HG02642 (cell line): ENCODE results near the gene SHPK.

Experiments
- ATAC-seq: cut with Tn5 transposase; IDR thresholded peaks from one replicate; pipeline ENCODE4 v1.9.1; 2021; ENCODE audit warnings: mild to moderate bottlenecking; ENCODE audit not compliant: unreplicated experiment, poor library complexity

The SHPK gene

DNA sequence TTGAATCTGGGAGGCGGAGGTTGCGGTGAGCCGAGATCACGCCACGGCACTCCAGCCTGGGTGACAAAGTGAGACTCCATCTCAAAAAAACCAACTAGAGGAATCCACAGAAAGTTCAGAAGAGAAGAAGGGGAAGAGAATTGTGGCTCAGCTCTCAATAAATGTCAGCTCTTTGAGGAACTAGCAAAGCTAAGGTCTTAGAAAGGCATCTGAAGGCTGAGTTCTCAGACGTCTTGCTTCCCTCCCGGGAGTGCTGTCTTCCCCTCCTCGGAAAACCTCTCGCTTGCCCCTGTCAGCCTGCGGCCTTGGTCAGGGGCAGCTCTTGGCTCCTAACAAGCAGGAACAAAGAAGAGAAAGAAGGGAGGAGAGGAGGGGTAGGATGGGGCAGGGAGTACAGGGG is 5.3 kb downstream of the SHPK start:
- no peak for ATAC-seq

DNA sequence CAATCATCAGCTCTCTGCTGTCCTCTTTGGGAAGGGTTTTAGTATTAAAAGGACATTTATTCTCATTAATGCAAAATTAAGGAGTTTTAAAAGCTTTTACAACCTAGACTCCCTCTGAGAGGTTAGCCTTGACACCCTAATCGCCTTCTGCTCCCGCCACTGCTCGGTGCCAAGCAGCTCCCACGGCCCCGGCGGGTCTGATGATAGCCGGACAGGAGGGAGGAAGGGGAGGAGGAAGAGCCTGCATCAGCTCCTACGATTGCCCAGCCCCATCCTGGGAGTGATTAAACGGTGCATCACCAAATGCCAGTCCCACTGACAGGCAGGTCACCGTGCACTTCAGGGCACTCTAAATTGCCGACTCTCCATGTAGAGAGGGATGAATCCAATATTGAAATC is 8.3 kb downstream of the SHPK start:
- ATAC-seq = no peak

DNA sequence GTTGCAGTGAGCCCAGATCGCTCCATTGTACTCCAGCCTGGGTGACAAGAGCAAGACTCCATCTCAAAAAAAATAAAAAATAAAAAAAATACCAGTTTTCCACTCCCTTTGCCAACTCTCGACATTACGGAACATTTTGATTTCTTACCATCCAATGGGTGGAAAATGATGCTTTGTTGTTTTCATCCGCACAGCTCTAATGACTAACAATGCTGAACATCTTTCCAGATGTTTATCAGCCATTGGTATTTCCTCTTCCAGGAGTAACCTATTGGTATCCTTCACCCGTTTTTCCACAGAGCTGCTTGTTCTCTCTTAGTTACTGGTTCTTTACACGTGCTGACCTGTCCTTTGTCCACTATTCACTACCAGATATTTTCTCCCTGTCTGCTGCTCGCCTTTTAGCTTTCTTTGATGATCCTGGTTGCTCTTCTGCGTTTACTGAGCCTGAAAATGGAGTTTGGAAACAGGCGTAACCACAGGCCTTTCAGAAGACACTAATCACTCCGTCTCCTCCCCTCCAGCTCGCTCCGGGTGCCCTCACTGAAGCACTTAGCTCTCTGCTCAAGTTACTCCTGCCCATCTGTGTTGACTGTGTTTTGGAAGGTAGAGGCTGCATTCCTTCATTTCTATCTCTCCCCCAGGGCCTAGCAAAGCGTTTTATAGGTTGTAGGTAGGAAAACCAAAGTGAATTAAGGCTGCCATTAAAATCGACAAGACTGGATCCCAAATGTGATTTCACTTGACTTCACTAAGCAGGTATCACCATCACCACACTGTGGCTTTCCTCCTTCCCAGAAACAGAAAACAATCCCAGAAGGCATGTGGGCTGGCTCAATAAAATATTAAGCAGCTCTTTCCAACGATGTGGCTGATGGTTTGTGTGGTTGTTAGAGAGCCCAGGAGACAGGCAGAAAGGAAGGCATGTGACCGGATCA is 8.9 kb downstream of the SHPK start:
- no peak for ATAC-seq

DNA sequence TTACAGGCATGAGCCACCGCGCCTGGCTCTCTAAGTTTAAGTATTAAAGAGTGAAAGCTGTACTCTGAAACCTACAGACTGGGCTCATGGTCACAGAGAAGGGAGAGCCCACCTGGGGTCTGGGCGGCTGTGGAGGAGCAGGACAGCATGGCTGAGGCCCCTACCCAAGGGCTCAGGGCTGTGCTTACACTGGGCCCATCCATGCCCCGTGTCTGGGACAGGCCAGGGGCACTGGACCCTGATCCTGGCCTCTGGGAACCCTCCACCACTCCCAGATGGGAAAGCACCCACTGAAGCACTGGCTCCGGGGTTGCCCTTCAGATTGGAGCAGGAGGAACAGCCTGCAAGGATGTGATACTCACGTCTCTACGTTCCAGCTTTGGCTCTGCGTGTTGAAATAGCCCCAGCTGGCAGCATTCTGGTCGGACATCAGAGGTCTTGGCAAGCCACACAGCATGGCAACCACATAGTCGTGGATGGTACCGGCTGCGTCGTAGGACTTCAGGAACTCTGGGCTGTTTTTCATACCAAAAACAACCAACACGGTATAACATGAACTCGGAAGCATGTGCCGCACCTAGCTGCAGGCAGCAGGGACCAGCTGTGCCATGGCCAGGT is 13.0 kb downstream of the SHPK start:
- ATAC-seq = no peak

DNA sequence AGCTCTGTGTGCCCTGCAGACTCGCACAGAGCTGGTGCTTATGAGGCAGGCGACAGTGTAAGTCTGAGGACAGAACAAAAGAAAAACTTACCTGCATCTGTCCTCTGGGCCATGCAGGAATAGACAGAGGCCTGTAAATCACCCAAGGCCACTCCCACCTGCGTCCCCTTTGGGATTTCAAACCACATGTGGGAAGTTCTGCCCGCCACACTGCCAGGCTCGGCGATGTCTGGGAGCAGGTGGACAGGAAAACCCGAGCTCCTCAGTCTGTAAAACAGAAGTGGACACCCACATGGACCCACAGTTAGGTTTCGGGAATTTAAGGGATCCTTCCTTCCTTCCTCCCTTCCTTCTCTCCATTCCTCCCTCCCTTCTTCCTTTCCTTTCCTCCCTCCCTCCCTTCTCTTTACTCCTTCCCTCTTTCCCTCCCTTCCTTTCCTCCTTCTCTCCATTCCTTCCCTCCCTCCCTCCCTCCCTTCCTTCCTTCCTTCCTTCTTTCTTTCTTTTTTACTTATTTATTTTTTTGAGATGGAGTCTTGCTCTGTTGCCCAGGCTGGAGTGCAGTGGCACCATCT is 14.8 kb downstream of the SHPK start:
- ATAC-seq = no peak

DNA sequence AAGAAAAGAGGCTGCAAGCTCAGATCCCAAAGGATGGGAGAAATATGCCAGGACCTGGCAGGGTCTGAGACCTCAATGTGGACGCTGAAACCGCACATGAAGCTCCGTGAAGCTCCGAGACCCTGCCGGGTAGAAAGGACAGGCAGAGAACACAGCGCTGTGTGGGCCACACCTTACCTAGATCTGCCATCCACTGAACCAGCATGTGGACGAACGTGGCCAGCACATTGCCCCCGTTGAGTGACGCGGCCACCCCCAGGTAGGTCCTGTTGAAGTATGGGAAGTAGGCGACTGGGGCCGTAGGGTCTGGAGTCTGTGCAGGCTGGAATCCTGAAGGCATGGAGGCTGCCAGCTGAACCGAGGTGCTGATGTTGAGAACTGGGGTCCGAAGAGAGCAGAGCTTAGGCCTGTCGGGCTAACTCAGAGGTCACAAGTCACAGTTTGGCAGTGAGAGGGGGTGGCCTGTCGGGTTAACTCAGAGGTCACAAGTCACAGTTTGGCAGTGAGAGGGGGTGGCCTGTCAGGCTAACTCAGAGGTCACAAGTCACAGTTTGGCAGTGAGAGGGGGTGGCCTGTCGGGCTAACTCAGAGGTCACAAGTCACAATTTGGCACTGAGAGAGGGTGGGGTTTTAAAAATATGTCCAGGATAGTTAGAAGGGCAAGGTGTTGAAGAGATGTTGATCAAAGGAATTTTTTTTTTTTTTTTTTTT is 20.7 kb downstream of the SHPK start:
- ATAC-seq = no peak

DNA sequence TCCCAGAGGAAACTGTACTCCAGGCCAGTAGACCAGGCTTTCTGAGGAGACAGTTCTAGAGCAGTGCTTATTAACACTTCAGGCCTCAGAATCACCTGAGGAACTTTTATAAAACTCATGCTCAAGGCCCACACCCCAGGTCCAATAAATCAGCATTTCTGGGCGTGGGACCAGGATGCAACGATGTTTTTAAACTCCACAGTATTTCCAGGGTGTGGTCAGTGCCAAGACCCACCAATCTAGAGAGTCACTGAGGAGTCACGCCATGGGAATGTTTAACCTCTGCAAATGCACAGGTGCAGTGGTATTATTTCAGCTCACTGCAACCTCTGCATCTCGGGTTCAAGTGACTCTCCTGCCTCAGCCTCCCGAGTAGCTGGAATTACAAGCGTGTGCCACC is 22.9 kb downstream of the SHPK start:
- no peak for ATAC-seq

DNA sequence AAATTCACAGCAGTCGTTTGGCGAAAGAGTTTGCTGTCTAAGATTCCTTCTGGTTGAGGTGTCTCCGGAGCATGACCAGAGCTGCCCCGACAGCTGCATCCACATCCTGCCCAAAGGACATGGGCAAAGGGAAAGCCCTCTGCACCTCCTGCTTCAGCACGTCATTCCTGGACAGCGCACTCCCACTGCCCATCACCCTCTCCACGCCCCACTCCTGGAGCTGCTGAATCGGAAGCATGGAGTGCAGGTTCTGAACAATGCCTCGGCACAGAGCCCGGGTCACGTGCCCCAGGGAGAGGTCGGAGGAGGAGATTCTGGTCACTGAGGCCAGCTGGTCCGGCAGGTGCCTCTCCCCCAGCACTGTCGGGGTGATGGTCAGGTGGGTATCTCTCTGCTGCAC is 25.5 kb downstream of the SHPK start:
- ATAC-seq = no peak

DNA sequence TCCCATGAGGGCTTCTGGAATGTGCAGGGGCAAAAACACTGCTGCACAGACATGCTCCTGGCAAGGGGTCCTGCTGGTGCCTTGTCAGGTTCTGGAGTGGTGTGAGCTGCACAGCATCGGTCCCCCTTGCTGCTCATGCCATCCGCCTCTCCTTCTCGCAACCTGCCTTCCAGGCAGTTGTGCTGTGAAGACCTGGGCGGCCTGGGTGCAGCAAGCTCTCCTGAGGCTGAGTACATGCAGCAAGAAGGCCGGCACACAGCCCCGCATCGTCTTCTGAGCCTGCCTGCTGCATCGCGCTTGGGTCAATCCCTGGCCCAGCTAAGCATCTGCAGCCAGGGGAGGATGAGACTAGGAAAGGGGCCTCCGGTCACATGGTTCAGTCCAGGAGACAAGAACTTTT is 26.4 kb downstream of the SHPK start:
- no peak for ATAC-seq

DNA sequence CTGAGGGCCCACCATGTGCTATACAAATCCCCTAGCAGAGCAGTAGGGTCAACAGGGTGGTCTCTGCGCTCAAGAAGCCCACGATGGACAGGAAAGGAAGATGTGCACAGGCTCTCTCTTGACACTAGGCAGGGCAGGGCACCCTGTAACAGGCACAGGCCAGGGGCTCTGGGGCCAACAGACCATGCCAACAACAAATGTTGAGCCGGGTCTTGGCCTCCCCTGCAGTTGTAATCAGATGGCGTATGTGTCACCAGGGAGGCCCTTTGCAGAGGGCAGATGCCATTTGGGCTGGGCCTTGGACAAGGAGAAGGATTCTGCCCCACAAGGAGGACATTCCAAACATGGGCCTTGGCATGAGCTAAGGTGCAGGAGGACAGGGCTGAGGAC is 32.2 kb downstream of the SHPK start:
- ATAC-seq = no peak

DNA sequence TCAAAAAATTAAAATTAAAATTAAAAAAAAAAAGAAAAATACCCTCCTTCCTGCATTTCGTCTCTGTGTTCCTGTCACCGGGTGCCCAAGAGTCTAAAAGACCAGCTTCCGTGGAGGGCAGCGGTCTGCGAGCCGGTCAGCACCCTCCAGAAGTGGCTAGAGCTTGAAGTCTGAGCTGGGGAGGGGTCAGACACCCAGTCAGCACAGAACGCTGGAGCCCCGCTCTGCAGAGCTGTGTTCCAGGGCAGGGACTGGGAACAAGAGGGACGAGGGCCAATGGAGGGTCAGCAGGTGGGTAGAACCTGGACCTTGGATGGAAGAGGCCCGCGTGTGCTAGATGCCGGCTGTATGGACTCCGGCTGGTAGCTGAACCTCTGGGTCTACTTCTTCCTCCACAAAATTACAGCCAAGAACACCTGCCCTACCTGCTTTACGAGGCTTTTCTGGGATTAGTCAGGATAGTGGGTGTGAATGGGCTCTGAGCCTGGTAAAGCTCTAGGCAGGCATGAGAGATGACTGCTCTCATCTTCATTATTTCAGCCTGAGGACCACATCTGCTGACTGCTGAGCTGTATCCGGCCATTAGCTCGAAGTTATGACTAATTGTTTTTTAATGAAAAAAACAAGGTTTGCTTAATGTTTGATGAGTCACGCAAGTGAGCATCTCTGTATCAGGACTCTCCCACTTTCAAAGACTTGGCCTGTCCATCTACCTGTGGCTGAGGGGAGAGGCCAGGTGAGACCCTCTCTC is 32.8 kb downstream of the SHPK start:
- ATAC-seq = no peak

DNA sequence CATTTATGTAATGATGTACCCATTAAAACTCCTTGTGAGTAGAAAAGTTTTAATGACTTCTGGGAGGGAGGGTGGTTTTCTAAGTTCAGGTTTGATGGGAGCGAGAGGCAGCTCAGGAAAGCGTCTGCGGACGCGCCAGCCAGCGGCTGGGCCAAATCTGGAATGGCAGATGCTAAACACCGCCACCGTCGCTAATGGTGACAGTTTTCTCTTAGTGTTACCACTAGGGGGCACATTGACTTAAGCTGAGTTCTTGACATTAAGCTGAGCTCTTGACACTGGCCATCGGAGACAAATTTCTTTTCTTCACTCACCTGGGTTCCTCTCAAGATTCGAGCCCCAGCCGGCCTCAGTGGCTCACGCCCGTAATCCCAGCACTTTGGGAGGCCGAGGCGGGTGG is 33.6 kb downstream of the SHPK start:
- ATAC-seq = no peak

DNA sequence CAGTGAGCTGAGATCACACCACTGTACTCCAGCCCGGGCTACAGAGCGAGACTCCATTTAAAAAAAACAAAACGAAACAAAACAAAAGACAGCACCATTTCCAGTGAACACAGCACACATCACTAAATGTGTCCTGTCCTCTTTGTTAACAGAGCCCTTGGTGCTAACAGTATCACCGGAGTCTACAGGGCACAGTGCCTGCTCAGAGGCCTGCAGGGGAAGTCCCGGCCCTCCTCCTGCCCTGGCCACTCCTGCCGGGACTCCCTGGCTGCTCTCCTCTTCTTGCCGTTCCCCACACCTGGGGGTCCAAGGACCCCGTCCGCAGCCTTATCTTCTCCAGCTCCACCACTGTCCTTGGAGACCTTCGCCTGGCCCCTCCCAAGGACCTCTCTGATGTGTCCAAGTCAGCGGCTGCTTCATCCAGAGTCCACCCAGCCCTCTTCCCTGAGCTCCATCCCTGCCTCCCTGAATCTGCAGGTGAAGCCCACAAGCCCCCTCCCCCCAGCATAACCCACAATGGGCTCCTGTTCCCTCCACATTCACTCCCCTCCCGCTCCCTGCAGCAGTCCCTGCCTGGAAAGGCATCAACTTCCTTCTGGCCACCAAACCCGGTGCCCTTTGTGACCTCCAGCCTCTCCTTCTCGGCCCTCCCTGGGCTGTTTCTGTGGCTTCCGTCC is 35.4 kb downstream of the SHPK start:
- ATAC-seq = no peak

DNA sequence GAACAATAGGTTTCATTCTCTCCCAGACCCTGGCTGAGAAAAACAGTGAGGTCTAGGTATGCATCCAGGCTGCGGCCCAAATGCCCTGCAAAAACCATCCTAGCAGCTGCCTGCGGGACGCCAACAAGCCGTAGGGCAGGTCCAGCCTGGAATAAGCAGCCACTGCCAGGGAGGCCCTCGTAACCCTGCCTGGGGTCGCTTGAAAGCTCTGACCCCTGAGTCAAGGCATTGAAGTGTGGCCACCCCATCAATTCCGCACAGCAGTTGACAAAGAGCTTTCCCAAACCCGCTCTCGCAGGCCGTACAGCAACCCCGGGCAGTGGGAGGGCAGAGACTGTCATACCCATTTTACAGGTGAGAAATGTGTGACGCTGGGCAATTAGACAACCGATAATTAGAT is 38.0 kb downstream of the SHPK start:
- ATAC-seq = no peak

DNA sequence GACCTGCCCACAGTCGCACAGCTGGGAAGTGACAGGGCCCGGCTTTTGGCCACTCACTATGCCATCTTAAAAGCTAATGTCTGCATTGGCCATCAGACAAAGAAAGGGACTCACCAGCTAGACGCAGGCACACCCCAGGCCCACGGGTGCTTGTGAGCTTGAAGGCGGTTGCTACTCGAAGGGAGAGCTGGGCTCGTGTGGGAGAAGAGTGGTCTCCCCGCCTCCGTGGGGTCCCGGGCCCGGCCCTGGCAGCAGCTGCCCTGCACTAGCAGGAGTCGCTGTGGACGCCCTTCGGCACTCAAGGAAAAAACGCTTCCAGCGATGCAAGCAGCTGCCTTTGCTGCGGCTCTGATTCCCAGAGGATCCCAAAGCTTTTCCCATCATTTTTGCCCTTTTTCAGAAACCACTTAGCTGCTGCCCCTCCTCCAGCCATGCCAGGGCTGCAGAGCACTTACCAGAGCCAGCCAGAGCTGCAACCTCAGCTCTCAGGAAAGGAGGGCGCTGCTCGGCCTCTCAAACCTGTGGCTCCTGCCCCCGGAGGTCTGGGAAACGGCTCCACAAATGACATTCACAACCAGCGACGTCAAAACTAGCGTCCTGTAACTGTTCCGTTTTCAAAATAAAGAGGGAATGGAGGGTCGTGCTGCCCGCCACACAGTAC is 39.1 kb downstream of the SHPK start:
- ATAC-seq = no peak

DNA sequence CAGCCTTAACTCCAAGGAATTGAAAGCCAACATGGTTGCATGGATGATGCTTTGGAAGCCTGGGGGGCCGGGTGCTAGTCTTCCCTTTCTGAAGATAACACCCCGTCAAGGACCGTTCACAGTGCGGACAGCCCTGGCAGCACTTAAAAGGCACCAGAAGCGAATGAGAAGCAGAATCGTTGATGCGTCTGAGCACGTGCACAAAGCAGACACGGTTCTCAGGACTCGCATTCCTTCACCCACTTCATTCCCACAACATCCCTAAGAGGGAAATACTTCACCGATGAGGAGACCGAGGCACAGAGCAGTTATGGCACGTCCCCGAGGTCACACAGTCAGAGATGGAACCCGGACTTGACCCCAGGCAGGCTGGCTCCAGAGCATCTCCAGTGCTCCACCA is 41.1 kb downstream of the SHPK start:
- no peak for ATAC-seq

DNA sequence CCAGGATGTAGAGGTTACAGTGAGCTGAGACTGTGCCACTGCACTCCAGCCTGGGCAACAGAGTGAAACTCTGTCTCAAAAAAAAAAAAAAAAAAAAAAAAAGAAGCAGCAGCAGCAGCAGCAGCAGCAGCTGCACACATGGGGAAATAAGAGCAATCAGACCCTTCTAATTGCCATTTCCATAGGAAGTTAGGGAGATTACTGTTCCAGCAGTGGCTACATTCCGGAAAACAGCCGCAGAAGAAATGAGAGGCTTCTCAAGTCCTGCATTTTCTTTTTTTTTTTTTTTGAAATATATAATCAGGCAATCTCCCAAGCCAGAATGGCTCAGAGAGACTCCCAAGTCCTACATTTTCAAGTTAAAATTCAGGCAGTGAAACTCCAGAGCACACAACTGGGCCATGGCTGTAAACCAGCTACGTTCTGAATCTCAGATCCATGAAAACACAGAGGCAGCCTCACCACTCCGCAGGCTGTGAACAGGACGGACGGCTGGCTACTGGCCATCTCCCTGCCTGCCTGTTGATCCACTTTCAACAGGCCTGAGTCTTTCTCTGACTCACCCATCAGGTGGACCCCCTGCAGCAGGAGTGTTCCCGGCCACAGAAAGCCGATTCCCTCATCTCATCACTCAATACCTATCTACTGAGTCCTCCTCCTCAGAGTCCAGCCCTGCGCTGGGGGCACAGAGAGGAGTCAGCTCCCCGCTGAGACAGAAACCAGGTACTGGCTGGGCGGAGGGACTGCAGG is 41.8 kb downstream of the SHPK start:
- no peak for ATAC-seq

DNA sequence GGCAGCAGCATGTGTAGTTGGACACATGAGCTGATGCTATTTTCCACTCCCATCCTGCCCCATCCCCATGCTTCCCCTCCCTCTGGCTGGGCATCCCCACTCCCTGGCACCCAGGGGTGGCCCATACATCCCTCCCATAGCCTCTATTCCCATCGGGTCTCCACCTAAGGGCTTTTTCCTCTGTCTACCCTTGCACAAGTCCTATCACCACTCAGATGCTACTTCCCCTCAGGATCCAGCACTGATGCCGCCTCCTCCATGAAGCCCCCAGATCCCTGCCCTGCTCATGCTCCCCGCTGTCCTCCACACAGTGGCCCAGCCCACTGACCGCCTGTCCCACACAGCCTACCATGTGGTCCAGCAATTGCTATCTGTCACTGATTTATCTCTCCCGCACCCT is 42.7 kb downstream of the SHPK start:
- ATAC-seq = no peak
